Gastrocnemius medialis (tissue), 4 donors: ENCODE results near the gene FARS2. TPM values are rescaled to one million over a fixed set of nuclear protein-coding genes. Genes with fewer than 3 reads are reported as not detected.

Experiments
- ATAC-seq, 2 donors: fragments of 150-250 bp; one replicate each; pipeline ENCODE4 v1.9.1; 2016
- DNase-seq, 2 donors: peaks; one replicate each; pipeline ENCODE4 v3.0.0-alpha.2; 2019
- H3K27ac ChIP-seq, 4 donors: fragments of 200-600 bp; sonication (generic); 1 replicate in 1 of 4; 2 replicates in 3 of 4; pipeline ENCODE4 v1.5.1; 2016 to 2018; ENCODE audit warnings: mild to moderate bottlenecking in 2 of 4, moderate library complexity in 1 of 4
- H3K27me3 ChIP-seq, 3 donors: fragments of 200-600 bp; sonication (generic) in 2 of 3; 1 replicate in 1 of 3; 2 replicates in 2 of 3; pipeline versions ENCODE4 v1.5.1 to v1.6.0; 2016 to 2019; ENCODE audit warnings: mild to moderate bottlenecking in 1 of 3, moderate library complexity in 1 of 3
- H3K36me3 ChIP-seq, 2 donors: fragments of 200-600 bp; sonication (generic) in 1 of 2; one replicate each; pipeline ENCODE4 v1.5.1; 2017 to 2018
- H3K4me1 ChIP-seq, 2 donors: fragments of 200-600 bp; sonication (generic) in 1 of 2; one replicate each; pipeline ENCODE4 v1.5.1; 2016 to 2017; ENCODE audit warnings: mild to moderate bottlenecking in 2 of 2
- H3K4me3 ChIP-seq, 4 donors: fragments of 200-600 bp; sonication (generic) in 3 of 4; 1 replicate in 1 of 4; 2 replicates in 3 of 4; pipeline ENCODE4 v1.5.1; 2016 to 2019; ENCODE audit warnings: mild to moderate bottlenecking in 2 of 4
- H3K9me3 ChIP-seq, 3 donors: fragments of 200-600 bp; sonication (generic) in 2 of 3; 1 replicate in 1 of 3; 2 replicates in 2 of 3; pipeline ENCODE4 v1.5.1; 2016 to 2019
- POLR2A ChIP-seq, 2 donors: fragments of 450-650 bp; IDR thresholded peaks; one replicate each; pipeline ENCODE4 v1.6.1; 2017; ENCODE audit warnings: antibody characterized with exemption in 2 of 2, mild to moderate bottlenecking in 2 of 2, moderate library complexity in 2 of 2
- in situ Hi-C, 4 donors: fragments of 200-750 bp; cut with MboI; loops; one replicate each; pipeline versions ENCODE4 v1.15.0 to v1.8.0; 2017; ENCODE audit warnings: low sequenced_read_pairs in 4 of 4
- intact Hi-C: fragments of 100-400 bp; cut with DNase I; formaldehyde crosslinking; loops from one replicate; pipeline ENCODE4 v1.15.1; 2023; ENCODE audit warnings: low total_unique reads
- total RNA-seq, 4 donors: library from RNA; depleted of rRNA; stranded (reverse); fragments of >200 nt; gene quantifications; one replicate each; pipeline versions ENCODE4 v1.1.0 to v1.2.3, GENCODE V29; 2016
- TF ChIP-seq, protein P1 (sequence below), 5 experiments: fragments of 450-650 bp in 3 of 5; fragments of 200-600 bp in 2 of 5; sonication (generic) in 2 of 5; IDR thresholded peaks in 4 of 5; conservative IDR thresholded peaks in 1 of 5; 1 replicate in 4 of 5; 2 replicates in 1 of 5; pipeline ENCODE4 v1.5.1; 2016 to 2019; ENCODE audit warnings: antibody characterized with exemption in 5 of 5, mild to moderate bottlenecking in 3 of 5, moderate library complexity in 3 of 5

FARS2 gene
- total RNA-seq, 4 donors from 2014 or later = 13.6 to 24.0 (median 15.8) TPM

DNA sequence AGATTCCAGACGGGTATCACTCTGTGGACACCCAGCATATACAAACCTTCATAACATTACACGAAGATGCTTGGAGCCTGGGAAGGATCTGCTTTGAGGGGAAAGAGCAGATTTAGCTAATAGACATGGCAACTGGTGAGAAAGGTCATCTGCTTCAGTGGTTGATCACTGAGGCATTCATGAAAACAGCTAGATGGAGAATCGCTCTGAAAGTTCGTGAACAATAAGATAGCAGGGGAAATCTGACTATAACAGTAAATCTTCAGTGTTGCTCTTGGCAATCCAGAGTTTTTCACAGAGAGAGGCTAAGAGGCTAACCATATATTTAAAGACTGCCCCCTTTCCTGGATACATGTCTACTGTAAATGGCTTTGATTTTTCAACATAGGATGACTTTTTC lies 245.3 kb downstream of the FARS2 start:
- TF ChIP-seq, protein P1, sequence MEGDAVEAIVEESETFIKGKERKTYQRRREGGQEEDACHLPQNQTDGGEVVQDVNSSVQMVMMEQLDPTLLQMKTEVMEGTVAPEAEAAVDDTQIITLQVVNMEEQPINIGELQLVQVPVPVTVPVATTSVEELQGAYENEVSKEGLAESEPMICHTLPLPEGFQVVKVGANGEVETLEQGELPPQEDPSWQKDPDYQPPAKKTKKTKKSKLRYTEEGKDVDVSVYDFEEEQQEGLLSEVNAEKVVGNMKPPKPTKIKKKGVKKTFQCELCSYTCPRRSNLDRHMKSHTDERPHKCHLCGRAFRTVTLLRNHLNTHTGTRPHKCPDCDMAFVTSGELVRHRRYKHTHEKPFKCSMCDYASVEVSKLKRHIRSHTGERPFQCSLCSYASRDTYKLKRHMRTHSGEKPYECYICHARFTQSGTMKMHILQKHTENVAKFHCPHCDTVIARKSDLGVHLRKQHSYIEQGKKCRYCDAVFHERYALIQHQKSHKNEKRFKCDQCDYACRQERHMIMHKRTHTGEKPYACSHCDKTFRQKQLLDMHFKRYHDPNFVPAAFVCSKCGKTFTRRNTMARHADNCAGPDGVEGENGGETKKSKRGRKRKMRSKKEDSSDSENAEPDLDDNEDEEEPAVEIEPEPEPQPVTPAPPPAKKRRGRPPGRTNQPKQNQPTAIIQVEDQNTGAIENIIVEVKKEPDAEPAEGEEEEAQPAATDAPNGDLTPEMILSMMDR (IDR thresholded peaks at IDR 0.05 in 4 of 5, conservative IDR thresholded peaks at IDR 0.05 in 1 of 5) = no peak
- TF ChIP-seq POLR2A (IDR thresholded peaks at IDR 0.05) = no peak
- no peaks in the 10 kb centered on the region for H3K9me3 ChIP-seq
- H3K4me1 ChIP-seq = peaks cover 0 to 5% of the 10 kb centered on the region in 2 donors
- in situ Hi-C loops = no loop called here
- no peak for ATAC-seq
- no peak for DNase-seq
- H3K27me3 ChIP-seq = no peaks in the 10 kb centered on the region
- intact Hi-C loops = no loop called here
- H3K27ac ChIP-seq = no peak overlapping the region
- H3K36me3 ChIP-seq = no peaks in the 10 kb centered on the region
- no peak overlapping the region for H3K4me3 ChIP-seq

DNA sequence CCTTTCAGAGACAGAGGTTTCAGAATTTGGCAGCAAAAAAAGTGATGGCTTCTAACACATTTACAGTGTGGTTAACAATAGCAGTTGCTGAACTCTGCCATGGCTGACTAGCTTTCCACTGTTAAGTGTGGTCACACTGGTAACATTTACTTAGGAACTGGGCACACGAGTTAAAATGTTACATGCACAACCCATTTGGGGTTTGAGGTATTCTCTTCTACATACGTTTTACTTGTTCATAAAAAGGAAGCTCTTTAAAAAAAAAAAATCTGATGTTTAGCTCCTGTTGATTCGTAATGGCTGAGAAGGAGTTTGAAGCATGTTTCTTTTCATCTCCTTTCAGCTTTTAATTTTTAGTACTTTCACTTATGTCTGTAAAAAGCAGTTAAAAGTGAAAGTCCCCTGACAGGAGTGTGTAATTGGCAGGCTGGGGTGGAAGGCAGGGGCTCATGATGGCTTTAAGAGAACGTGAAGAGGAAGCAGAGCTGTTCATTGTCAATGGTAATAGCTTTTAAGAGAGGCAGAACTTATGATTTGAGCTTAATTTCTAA lies 245.9 kb downstream of the FARS2 start:
- in situ Hi-C loops = no loop called here
- TF ChIP-seq, protein P1 (IDR thresholded peaks at IDR 0.05 in 4 of 5, conservative IDR thresholded peaks at IDR 0.05 in 1 of 5) = no peak
- TF ChIP-seq POLR2A (IDR thresholded peaks at IDR 0.05) = no peak
- no peaks in the 10 kb centered on the region for H3K27me3 ChIP-seq
- ATAC-seq = no peak
- H3K4me3 ChIP-seq = no peak overlapping the region
- no peaks in the 10 kb centered on the region for H3K4me1 ChIP-seq
- no peaks in the 10 kb centered on the region for H3K9me3 ChIP-seq
- no peaks in the 10 kb centered on the region for H3K36me3 ChIP-seq
- intact Hi-C loops = no loop called here
- H3K27ac ChIP-seq = no peak overlapping the region
- DNase-seq = no peak

DNA sequence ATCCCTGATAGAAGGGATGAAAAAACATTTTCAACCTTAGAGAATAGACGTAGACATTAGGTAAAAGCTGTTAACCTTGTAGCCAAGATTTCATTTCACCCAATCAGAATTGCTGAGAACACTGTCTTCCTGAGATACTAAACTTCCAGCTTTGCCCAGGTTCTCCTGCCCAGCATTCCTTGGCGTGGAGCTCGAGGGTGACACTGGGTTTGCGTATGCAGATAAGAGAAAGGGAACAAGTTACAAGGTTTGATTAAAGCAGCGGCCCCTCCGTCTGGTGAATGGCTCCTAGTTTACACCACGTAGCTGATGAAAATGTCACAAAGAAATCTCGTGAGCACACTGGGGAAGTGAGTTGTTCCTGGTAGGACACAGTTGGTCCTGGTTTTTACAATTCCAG lies 247.8 kb downstream of the FARS2 start:
- in situ Hi-C loops = no loop called here
- DNase-seq (no peak), ATAC-seq (no peak)
- TF ChIP-seq, protein P1 (IDR thresholded peaks at IDR 0.05 in 4 of 5, conservative IDR thresholded peaks at IDR 0.05 in 1 of 5) = no peak
- no peak for TF ChIP-seq POLR2A (IDR thresholded peaks at IDR 0.05)
- Histone ChIP-seq H3K9me3 (no peaks in the 10 kb centered on the region), H3K27me3 (no peaks in the 10 kb centered on the region), H3K4me3 (no peak overlapping the region), H3K27ac (no peak overlapping the region), H3K36me3 (no peaks in the 10 kb centered on the region), H3K4me1 (no peaks in the 10 kb centered on the region)
- intact Hi-C loops = no loop called here

DNA sequence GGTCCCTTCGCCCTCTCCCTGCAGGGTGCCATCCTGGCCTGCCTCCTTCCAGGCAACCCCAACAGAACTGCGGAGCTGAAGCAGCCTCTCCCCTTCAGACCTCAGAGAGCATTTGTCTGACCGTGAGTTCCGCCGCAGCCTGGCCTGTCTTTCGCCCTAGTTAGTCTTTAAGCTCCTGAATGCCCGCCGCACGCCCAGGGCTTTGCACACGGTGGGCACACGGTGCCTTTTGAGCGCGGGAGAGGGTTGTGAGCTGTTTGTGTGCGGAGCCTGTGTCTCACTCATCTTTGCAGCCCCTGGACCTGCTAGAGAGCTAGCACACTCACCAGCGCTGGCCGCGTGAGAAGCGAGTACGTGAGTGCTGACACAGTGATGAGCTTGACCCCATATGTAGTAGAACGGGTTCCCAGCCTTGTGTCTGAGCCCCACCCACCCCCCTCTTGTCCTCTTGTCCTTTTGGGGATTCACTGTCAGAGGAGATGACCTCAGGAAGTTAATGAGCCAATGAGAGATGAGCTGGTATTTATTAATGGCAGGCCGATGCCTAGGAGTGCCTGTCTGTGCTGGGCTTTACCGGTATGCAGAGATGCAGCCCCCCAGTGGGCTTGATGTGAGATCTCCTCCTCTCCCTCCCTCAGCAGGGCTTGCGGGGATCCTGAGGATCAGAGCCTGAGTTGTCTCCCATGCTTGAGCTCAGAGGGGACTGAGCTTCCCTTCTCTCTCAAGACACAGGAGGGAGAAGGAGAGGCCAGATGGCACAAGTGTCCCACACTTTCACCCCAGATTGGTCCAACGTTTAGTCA lies 249.2 kb downstream of the FARS2 start:
- TF ChIP-seq, protein P1 (IDR thresholded peaks at IDR 0.05 in 4 of 5, conservative IDR thresholded peaks at IDR 0.05 in 1 of 5) = no peak
- TF ChIP-seq POLR2A (IDR thresholded peaks at IDR 0.05) = no peak
- intact Hi-C loops = no loop called here
- Histone ChIP-seq H3K36me3 (no peaks in the 10 kb centered on the region), H3K4me1 (no peaks in the 10 kb centered on the region), H3K4me3 (no peak overlapping the region), H3K27me3 (no peaks in the 10 kb centered on the region), H3K9me3 (no peaks in the 10 kb centered on the region), H3K27ac (no peak overlapping the region)
- in situ Hi-C loops = no loop called here
- DNase-seq (no peak), ATAC-seq (no peak)
